K562 (cell line): ENCODE data around the gene KRT77. TPM values are rescaled to one million over a fixed set of nuclear protein-coding genes. Genes with fewer than 3 reads are reported as not detected.

Experiments used
- ATAC-seq: fragments of 200-7000 bp; cut with Tn5 transposase; 3 replicates; pipeline ENCODE4 v1.9.1; 2020; ENCODE audit warnings: moderate library complexity
- BruUV-seq: library from RNA; stranded (reverse); fragments of 400-500 nt; replicated peaks from 2 replicates; lab custom pipeline; 2021; lab: Mats Ljungman, UMichigan
- CTCF ChIA-PET: fragments of 300-600 bp; formaldehyde crosslinking; extraction: SDS; loops from one replicate; lab custom pipeline; 2021; ENCODE audit warnings: low intra/inter-chr PET ratio; lab: Yijun Ruan, JAX
- POLR2A ChIA-PET: fragments of 300-600, 350-650 bp; sonication (Branson Sonifier 250); formaldehyde crosslinking; extraction: SDS; loops from one replicate; lab custom pipeline; 2021; ENCODE audit warnings: antibody characterized with exemption, inconsistent platforms; lab: Yijun Ruan, JAX
- DNase-seq, 4 experiments: peaks; one replicate each; pipeline versions ENCODE4 v3.0.0 to v3.0.0-alpha.2; 2011 to 2018; ENCODE audit warnings: low spot score in 3 of 4, mixed read lengths in 3 of 4; ENCODE audit errors: extremely low read depth in 1 of 4
- FAIRE-seq: peaks from 2 replicates; lab custom pipeline; 2011; peaks lifted over from hg19 to GRCh38; lab: Jason Lieb, UNC
- H2AFZ ChIP-seq: 2 replicates; pipeline ENCODE4 v1.6.0; 2011; ENCODE audit warnings: low read depth, low read length, control low read depth, inconsistent platforms
- H3K27ac ChIP-seq: fragments of 200-600 bp; 3 replicates; pipeline ENCODE4 v1.8.0; 2011; ENCODE audit warnings: low read depth, mild to moderate bottlenecking, control low read depth, inconsistent platforms, low read length, moderate library complexity, mixed read lengths; ENCODE audit errors: extremely low read depth
- H3K27me3 ChIP-seq, 2 experiments: fragments of 300-600 bp in 1 of 2; 2 replicates in 1 of 2; 3 replicates in 1 of 2; pipeline versions ENCODE4 v1.6.0 to v1.8.0; 2011; ENCODE audit warnings: inconsistent platforms in 2 of 2, low read length in 2 of 2, mild to moderate bottlenecking in 1 of 2, mixed read lengths in 1 of 2, moderate library complexity in 1 of 2; ENCODE audit not compliant: control insufficient read depth in 2 of 2, insufficient read depth in 2 of 2
- H3K36me3 ChIP-seq: fragments of 300-600 bp; 3 replicates; pipeline ENCODE4 v1.8.0; 2011; ENCODE audit warnings: mild to moderate bottlenecking, low read length, inconsistent platforms; ENCODE audit not compliant: control insufficient read depth, insufficient read depth
- H3K4me1 ChIP-seq, 2 experiments: fragments of 200-600 bp in 1 of 2; replicated peaks in 1 of 2; 2 replicates in 1 of 2; 3 replicates in 1 of 2; pipeline versions ENCODE4 v1.5.1 to v1.8.0; 2011; ENCODE audit warnings: inconsistent platforms in 2 of 2, low read length in 2 of 2, mild to moderate bottlenecking in 1 of 2, mixed read lengths in 1 of 2, moderate library complexity in 1 of 2; ENCODE audit not compliant: control insufficient read depth in 2 of 2, insufficient read depth in 2 of 2
- H3K4me2 ChIP-seq: 2 replicates; pipeline ENCODE4 v1.6.1; 2011; ENCODE audit warnings: low read length, control low read depth, inconsistent platforms, mixed read lengths; ENCODE audit not compliant: insufficient read depth
- H3K4me3 ChIP-seq: fragments of 200-600 bp; sonication (generic), shearing (Covaris generic); 2 replicates; pipeline ENCODE4 v1.5.1; 2016; ENCODE audit warnings: control low read depth, inconsistent platforms
- H3K79me2 ChIP-seq: fragments of 200-600 bp; 3 replicates; pipeline ENCODE4 v1.8.0; 2011; ENCODE audit warnings: low read length, inconsistent platforms; ENCODE audit not compliant: control insufficient read depth, insufficient read depth
- H3K9ac ChIP-seq, 2 experiments: 2 replicates each; pipeline versions ENCODE4 v1.6.0 to v1.6.1; 2011; ENCODE audit warnings: low read depth in 2 of 2, low read length in 2 of 2, control low read depth in 1 of 2, inconsistent platforms in 1 of 2, mild to moderate bottlenecking in 1 of 2, mixed read lengths in 1 of 2; ENCODE audit not compliant: insufficient read depth in 1 of 2
- H3K9me1 ChIP-seq: one replicate; pipeline ENCODE4 v1.6.0; 2011; ENCODE audit warnings: inconsistent platforms, mild to moderate bottlenecking, low read length, moderate library complexity; ENCODE audit not compliant: control insufficient read depth, insufficient read depth
- H3K9me3 ChIP-seq: replicated peaks from 2 replicates; pipeline ENCODE4 v1.5.1; 2011; ENCODE audit warnings: low read depth, low read length, inconsistent platforms; ENCODE audit not compliant: control insufficient read depth, insufficient read depth
- H4K20me1 ChIP-seq: replicated peaks from 2 replicates; pipeline ENCODE4 v1.6.1; 2011; ENCODE audit warnings: low read length, inconsistent platforms, mixed read lengths; ENCODE audit not compliant: control insufficient read depth, insufficient read depth
- ELF2 ChIP-seq: fragments of 250-450 bp; sonication (Bioruptor Pico); IDR thresholded peaks from 2 replicates; pipeline ENCODE4 v1.5.0; 2021; ENCODE audit warnings: mild to moderate bottlenecking
- HMG20A ChIP-seq: fragments of 450-650 bp; formaldehyde crosslinking; conservative IDR thresholded peaks from 2 replicates; pipeline ENCODE4 v1.4.0; 2020; ENCODE audit warnings: mild to moderate bottlenecking, mixed read lengths
- HMG20B ChIP-seq: fragments of 250-450 bp; sonication (Bioruptor Pico); IDR thresholded peaks from 2 replicates; pipeline ENCODE4 v1.5.0; 2021; ENCODE audit warnings: mild to moderate bottlenecking
- ILF3 ChIP-seq: fragments of 450-650 bp; IDR thresholded peaks from 2 replicates; pipeline ENCODE4 v1.6.1; 2018; ENCODE audit warnings: antibody characterized with exemption, mild to moderate bottlenecking, moderate library complexity, borderline replicate concordance
- JUND ChIP-seq, 2 experiments: IDR thresholded peaks; 2 replicates in 1 of 2; 3 replicates in 1 of 2; pipeline ENCODE4 v1.6.1; 2011; ENCODE audit warnings: borderline replicate concordance in 2 of 2, low read depth in 2 of 2, low read length in 2 of 2, improper control_type of control experiment in 1 of 2, missing biosample characterization in 1 of 2, missing genetic modification characterization in 1 of 2, missing genetic modification reagents in 1 of 2
- MEF2D ChIP-seq: conservative IDR thresholded peaks from 2 replicates; pipeline ENCODE4 v1.6.1; 2016; ENCODE audit warnings: low read depth, missing genetic modification characterization, missing compliant biosample characterization
- PCBP2 ChIP-seq: fragments of 200-400 bp; formaldehyde crosslinking; IDR thresholded peaks from 2 replicates; pipeline ENCODE4 v1.6.1; 2018; ENCODE audit warnings: low read length, low read depth, mild to moderate bottlenecking, moderate library complexity; ENCODE audit not compliant: poor library complexity, severe bottlenecking
- POLR2G ChIP-seq: fragments of 200-400 bp; formaldehyde crosslinking; IDR thresholded peaks from 2 replicates; pipeline ENCODE4 v1.6.1; 2017; ENCODE audit warnings: low read depth, mild to moderate bottlenecking, antibody characterized with exemption, low read length, moderate library complexity
- PURB ChIP-seq: sonication (generic); formaldehyde crosslinking; IDR thresholded peaks from 2 replicates; pipeline ENCODE4 v1.9.0; 2021; ENCODE audit warnings: low read depth, mild to moderate bottlenecking, missing genetic modification reagents
- SIX5 ChIP-seq, 2 experiments: IDR thresholded peaks; 2 replicates each; pipeline ENCODE4 v1.6.1; 2011; ENCODE audit warnings: low read length in 2 of 2, borderline replicate concordance in 1 of 2, low read depth in 1 of 2, mild to moderate bottlenecking in 1 of 2, moderate library complexity in 1 of 2; ENCODE audit not compliant: insufficient read depth in 1 of 2
- TOE1 ChIP-seq, 2 experiments: fragments of 450-650 bp in 1 of 2; sonication (generic) in 1 of 2; formaldehyde crosslinking in 1 of 2; IDR thresholded peaks; 2 replicates each; pipeline versions ENCODE4 v1.7.1 to v1.8.0; 2016 to 2022; ENCODE audit warnings: borderline replicate concordance in 2 of 2, mild to moderate bottlenecking in 2 of 2, antibody characterized with exemption in 1 of 2, inconsistent platforms in 1 of 2, low read depth in 1 of 2, missing genetic modification reagents in 1 of 2, moderate library complexity in 1 of 2
- TRIM24 ChIP-seq, 2 experiments: fragments of 450-650 bp; IDR thresholded peaks; 2 replicates each; pipeline ENCODE4 v1.6.1; 2016
- WHSC1 ChIP-seq: IDR thresholded peaks from one replicate; pipeline ENCODE4 v1.6.1; 2012; ENCODE audit warnings: low read length, control low read depth, inconsistent platforms
- WGBS: fragments of 100-300 bp; shearing (Covaris generic); methylation state at CpG from one replicate; pipeline ENCODE4 v1.1.6; 2016; ENCODE audit warnings: low coverage, mixed read lengths; ENCODE audit not compliant: insufficient coverage; ENCODE audit errors: missing lambda C conversion rate; 5-methylcytosine and 5-hydroxymethylcytosine counted together
- in situ Hi-C: fragments of 300-500 bp; cut with MboI; formaldehyde crosslinking; loops from 4 replicates; pipeline ENCODE4 v1.15.0; 2018; ENCODE audit warnings: inconsistent platforms, mixed read lengths
- intact Hi-C: fragments of 100-400 bp; cut with micrococcal nuclease; formaldehyde crosslinking; loops from 2 replicates; pipeline ENCODE4 v1.14.2; 2022
- polyA plus RNA-seq, 8 experiments: library from polyadenylated mRNA; depleted of rRNA in 4 of 8; stranded (reverse) in 5 of 8; unstranded in 3 of 8; fragments of >200 nt; fragmentation: Nextera tagmentation in 2 of 8; fragmentation: Illumina TruSeq in 1 of 8; extraction: Ambion mirVana in 2 of 8; extraction: Trizol in 1 of 8; gene quantifications; 2 replicates each; pipeline versions ENCODE4 v1.2.1 to v1.2.3, GENCODE V29; 2011 to 2014; ENCODE audit warnings: inconsistent platforms in 1 of 8, missing spikeins in 1 of 8
- total RNA-seq, 7 experiments: library from RNA; depleted of rRNA in 6 of 7; stranded (reverse); fragments of >200 nt in 6 of 7; fragmentation: Illumina TruSeq in 2 of 7; extraction: Trizol in 2 of 7; gene quantifications; 2 replicates each; pipeline versions ENCODE4 v1.2.1 to v1.2.3, GENCODE V29; 2011 to 2021; ENCODE audit warnings: low replicate concordance in 1 of 7
- TF ChIP-seq, protein P1 (sequence below): sonication (generic); formaldehyde crosslinking; IDR thresholded peaks from 2 replicates; pipeline ENCODE4 v1.8.1; 2023; ENCODE audit warnings: missing genetic modification reagents, mild to moderate bottlenecking, borderline replicate concordance

Gene KRT77
- total and polyA plus RNA-seq, 9 of the 15 experiments (the other 6 are each of a cell fraction or from before 2014, with no cell fraction given), result not detected

DNA sequence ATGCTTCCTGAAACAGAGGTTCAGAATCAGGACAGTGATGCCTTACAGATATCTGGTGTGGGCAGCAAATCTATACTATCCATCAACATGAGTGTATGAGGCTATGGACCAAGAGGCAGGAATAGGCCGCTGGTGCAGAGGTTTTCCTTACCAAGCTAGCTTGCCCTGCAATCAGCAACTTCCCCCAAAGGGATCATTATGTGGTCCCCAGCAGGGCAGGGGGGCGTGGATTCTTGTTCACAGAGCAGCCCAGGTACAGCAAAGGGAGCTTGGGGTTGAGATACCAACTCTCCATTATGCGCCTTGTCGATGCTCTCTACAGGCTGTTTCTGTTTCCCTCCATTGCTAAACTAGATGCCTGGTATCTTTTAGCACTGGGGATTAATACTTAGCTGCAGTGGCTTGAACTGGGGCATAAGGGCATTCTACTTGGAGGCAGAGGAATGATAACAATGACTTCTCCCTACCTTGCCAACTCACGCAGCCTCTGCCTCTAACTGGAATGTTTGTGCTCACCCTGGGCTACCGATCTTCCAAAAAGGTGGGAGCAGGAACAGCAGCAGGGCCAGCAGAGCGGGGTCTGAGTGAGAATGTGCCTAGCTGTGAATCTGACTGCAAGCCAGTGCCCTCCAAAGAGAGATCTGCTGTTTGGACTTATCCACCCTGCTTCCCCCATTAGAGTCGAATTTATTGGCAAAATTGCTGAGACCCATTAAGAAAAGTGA is 12.8 kb downstream of the KRT77 start (continued):
- no peak for TF ChIP-seq JUND (IDR thresholded peaks at IDR 0.05; ENCODE audit: borderline replicate concordance, low read depth, low read length)
- no peak for TF ChIP-seq JUND (tag; IDR thresholded peaks at IDR 0.05; ENCODE audit: borderline replicate concordance, low read depth, low read length)

DNA sequence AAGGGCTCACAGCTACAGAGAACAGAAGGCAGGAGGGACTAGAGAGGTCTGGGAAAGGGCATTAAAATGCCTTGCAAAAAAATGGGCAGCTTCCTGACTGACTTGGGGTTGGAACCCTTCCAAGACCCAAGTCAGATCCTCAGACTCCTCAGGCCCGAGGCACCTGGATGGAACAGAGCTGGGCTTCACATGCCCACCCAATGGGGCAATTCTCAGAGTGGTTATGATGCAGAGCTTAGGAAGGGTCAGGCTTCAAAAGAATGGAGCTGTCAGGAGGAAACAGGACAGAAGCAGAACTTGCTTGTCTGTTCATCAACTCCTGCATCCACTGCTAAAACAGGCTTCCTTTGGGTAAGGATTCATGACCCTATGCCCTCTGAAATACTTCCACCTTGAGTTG is 13.4 kb downstream of the KRT77 start:
- peaks cover 4% of the 10 kb centered on the region; the same call in 1 of the 2 replicates for H4K20me1 ChIP-seq
- POLR2A ChIA-PET, result interaction anchor here (0.9 kb wide), 1 partner anchor 10 kb away, joined by 3 read pairs; the partner anchor contains the start of gene KRT1
- H3K79me2 ChIP-seq, result no peaks in the 10 kb centered on the region
- H3K9me3 ChIP-seq, result no peaks in the 10 kb centered on the region
- intact Hi-C loops (loop anchor here (10.0 kb wide), 2 partner anchors 105 to 185 kb away; no protein-coding TSS in a partner anchor), in situ Hi-C loops (no loop called here)
- peaks cover 8 to 37% of the 10 kb centered on the region in 2 experiments; a peak in 4 of 5 replicates for H3K27me3 ChIP-seq
- CTCF ChIA-PET, result no interaction called here
- no peak overlapping the region for H3K4me2 ChIP-seq
- FAIRE-seq, result no peak
- no peak for ATAC-seq
- H3K36me3 ChIP-seq, result no peaks in the 10 kb centered on the region
- no peak overlapping the region for H3K4me3 ChIP-seq
- no peak overlapping the region for H3K27ac ChIP-seq
- BruUV-seq, result no TSS peak
- no peak overlapping the region for H2AFZ ChIP-seq
- 0% methylated on average over 1 of the region's 1 CpG for WGBS
- H3K4me1 ChIP-seq, result peaks cover 0 to 10% of the 10 kb centered on the region in 2 experiments; a peak in 1 of 5 replicates
- DNase-seq, result no peak
- no peak overlapping the region for H3K9ac ChIP-seq
- no peaks in the 10 kb centered on the region for H3K9me1 ChIP-seq
- TF ChIP-seq ELF2 (CRISPR knock-in tag), result no peak
- no peak for TF ChIP-seq ILF3
- TF ChIP-seq TOE1 (IDR thresholded peaks at IDR 0.05; ENCODE audit: borderline replicate concordance), result no peak
- no peak for TF ChIP-seq TOE1 (CRISPR knock-in tag; IDR thresholded peaks at IDR 0.05; ENCODE audit: borderline replicate concordance, low read depth)
- TF ChIP-seq SIX5 (IDR thresholded peaks at IDR 0.05; ENCODE audit: borderline replicate concordance in 1 of 2, insufficient read depth in 1 of 2, low read depth in 1 of 2, low read length in 2 of 2), result no peak
- TF ChIP-seq WHSC1, result no peak
- TF ChIP-seq HMG20A, result no peak
- no peak for TF ChIP-seq TRIM24 (IDR thresholded peaks at IDR 0.05)
- TF ChIP-seq PURB (CRISPR knock-in tag), result no peak
- TF ChIP-seq, protein P1, sequence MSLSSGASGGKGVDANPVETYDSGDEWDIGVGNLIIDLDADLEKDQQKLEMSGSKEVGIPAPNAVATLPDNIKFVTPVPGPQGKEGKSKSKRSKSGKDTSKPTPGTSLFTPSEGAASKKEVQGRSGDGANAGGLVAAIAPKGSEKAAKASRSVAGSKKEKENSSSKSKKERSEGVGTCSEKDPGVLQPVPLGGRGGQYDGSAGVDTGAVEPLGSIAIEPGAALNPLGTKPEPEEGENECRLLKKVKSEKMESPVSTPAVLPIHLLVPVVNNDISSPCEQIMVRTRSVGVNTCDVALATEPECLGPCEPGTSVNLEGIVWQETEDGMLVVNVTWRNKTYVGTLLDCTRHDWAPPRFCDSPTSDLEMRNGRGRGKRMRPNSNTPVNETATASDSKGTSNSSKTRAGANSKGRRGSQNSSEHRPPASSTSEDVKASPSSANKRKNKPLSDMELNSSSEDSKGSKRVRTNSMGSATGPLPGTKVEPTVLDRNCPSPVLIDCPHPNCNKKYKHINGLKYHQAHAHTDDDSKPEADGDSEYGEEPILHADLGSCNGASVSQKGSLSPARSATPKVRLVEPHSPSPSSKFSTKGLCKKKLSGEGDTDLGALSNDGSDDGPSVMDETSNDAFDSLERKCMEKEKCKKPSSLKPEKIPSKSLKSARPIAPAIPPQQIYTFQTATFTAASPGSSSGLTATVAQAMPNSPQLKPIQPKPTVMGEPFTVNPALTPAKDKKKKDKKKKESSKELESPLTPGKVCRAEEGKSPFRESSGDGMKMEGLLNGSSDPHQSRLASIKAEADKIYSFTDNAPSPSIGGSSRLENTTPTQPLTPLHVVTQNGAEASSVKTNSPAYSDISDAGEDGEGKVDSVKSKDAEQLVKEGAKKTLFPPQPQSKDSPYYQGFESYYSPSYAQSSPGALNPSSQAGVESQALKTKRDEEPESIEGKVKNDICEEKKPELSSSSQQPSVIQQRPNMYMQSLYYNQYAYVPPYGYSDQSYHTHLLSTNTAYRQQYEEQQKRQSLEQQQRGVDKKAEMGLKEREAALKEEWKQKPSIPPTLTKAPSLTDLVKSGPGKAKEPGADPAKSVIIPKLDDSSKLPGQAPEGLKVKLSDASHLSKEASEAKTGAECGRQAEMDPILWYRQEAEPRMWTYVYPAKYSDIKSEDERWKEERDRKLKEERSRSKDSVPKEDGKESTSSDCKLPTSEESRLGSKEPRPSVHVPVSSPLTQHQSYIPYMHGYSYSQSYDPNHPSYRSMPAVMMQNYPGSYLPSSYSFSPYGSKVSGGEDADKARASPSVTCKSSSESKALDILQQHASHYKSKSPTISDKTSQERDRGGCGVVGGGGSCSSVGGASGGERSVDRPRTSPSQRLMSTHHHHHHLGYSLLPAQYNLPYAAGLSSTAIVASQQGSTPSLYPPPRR, result no peak
- TF ChIP-seq HMG20B, result no peak
- TF ChIP-seq MEF2D (tag), result no peak
- no peak for TF ChIP-seq PCBP2
- no peak for TF ChIP-seq POLR2G
